Left ventricle myocardium inferior (tissue), 1 donor: ENCODE results near the gene CYS1. TPM values are rescaled to one million over a fixed set of nuclear protein-coding genes. Genes with fewer than 3 reads are reported as not detected.
A peak's percentile ranks its signal among the peaks of the same experiment; 100 is the strongest.

ENCODE experiments used
- DNase-seq: peaks from one replicate; pipeline ENCODE4 v3.0.0-alpha.2; 2020
- H3K27ac ChIP-seq: fragments of 200-600 bp; replicated peaks from 2 replicates; pipeline ENCODE4 v1.8.0; 2021
- H3K27me3 ChIP-seq: fragments of 200-600 bp; 2 replicates; pipeline ENCODE4 v1.8.0; 2021; ENCODE audit warnings: low read depth
- H3K36me3 ChIP-seq: fragments of 200-600 bp; 2 replicates; pipeline ENCODE4 v1.8.0; 2021
- H3K4me1 ChIP-seq: fragments of 200-600 bp; 2 replicates; pipeline ENCODE4 v1.8.0; 2021
- H3K4me3 ChIP-seq: fragments of 200-600 bp; 2 replicates; pipeline ENCODE4 v1.8.0; 2021; ENCODE audit warnings: mild to moderate bottlenecking, moderate library complexity
- H3K9me3 ChIP-seq: fragments of 200-600 bp; replicated peaks from 2 replicates; pipeline ENCODE4 v1.8.0; 2021
- intact Hi-C: fragments of 100-400 bp; cut with micrococcal nuclease; formaldehyde crosslinking; loops from one replicate; pipeline ENCODE4 v1.11.0; 2022
- total RNA-seq: library from RNA; stranded (reverse); fragmentation: NEBNext Ultra II Directional; extraction: Animal tissue kit (Norgen Biotek cat#: 25700); gene quantifications from one replicate; pipeline ENCODE4 v1.2.1, GENCODE V29; 2021
- TF ChIP-seq, protein P1 (sequence below): fragments of 200-600 bp; IDR thresholded peaks from 2 replicates; pipeline ENCODE4 v1.8.0; 2021; ENCODE audit warnings: antibody characterized with exemption, mild to moderate bottlenecking, borderline replicate concordance
- donor health status: DM: no; HTN: yes; CAD: no; lungs with severe emphysema.

Gene CYS1
- total RNA-seq, 1 donor from 2014 or later, result 3.3 TPM

DNA sequence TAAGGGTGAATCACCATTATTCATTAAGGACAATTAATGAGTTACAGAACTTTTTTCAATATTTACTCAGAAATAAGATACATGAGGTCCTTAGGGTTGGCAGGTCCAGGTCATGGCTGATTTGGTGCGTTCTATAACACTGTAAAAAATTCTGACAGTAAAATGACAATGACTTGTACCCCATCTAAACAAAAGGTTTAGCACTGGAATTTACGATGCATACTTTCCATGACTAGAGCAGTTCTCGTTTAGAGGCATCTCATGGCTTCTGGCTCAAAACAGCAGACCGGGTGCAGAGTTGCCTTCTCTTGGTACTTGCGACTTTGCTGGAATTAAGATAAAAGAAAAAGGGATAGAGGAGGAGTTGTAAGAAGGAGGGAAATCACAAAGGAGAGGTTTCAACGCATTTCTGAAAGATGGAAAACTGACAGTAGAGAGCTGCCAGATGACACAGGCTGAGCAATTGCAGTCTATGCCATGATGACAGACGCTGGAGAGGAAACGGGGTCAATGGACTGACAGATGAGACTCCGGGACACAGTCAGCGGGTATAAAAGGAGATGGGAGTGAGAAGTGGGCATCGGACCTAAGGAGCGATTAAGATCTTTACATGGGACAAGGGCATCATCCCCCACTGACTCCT lies 4.1 kb upstream of the CYS1 start:
- H3K4me3 ChIP-seq, result no peak overlapping the region
- H3K27me3 ChIP-seq, result peaks cover 77% of the 10 kb centered on the region
- intact Hi-C loops, result no loop called here
- H3K9me3 ChIP-seq, result no peaks in the 10 kb centered on the region
- DNase-seq, result no peak
- H3K27ac ChIP-seq, result no peak overlapping the region
- H3K4me1 ChIP-seq, result peaks cover 19% of the 10 kb centered on the region
- H3K36me3 ChIP-seq, result no peaks in the 10 kb centered on the region
- TF ChIP-seq, protein P1, sequence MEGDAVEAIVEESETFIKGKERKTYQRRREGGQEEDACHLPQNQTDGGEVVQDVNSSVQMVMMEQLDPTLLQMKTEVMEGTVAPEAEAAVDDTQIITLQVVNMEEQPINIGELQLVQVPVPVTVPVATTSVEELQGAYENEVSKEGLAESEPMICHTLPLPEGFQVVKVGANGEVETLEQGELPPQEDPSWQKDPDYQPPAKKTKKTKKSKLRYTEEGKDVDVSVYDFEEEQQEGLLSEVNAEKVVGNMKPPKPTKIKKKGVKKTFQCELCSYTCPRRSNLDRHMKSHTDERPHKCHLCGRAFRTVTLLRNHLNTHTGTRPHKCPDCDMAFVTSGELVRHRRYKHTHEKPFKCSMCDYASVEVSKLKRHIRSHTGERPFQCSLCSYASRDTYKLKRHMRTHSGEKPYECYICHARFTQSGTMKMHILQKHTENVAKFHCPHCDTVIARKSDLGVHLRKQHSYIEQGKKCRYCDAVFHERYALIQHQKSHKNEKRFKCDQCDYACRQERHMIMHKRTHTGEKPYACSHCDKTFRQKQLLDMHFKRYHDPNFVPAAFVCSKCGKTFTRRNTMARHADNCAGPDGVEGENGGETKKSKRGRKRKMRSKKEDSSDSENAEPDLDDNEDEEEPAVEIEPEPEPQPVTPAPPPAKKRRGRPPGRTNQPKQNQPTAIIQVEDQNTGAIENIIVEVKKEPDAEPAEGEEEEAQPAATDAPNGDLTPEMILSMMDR, result no peak

DNA sequence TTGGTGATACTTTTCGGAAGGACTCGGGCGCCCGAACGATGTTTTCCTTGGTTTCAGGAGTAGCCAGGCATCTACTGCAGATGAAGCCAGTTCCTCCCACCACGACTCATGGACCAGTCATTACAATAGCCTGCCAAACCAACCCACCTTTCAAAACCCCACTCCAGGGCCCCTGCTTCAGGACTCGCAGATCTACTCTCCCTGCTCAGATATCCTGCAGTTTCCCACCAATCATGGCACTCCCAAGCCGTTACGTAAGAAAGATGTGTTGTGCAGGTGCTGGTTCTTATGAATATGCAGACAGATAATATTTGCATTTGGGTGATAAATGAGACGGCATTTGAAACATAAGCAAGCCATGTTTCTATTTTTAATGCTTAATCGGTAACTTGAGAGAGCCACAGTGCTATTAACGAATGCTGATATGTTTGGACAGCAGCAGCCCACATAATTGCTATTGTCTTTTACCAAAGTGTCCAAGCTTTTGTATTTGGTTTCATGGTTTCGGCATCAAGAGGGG lies 3.5 kb upstream of the CYS1 start:
- TF ChIP-seq, protein P1, result no peak
- H3K36me3 ChIP-seq, result no peaks in the 10 kb centered on the region
- no peaks in the 10 kb centered on the region for H3K9me3 ChIP-seq
- no peak overlapping the region for H3K27ac ChIP-seq
- DNase-seq, result no peak
- H3K4me1 ChIP-seq, result peaks cover 24% of the 10 kb centered on the region
- intact Hi-C loops, result no loop called here
- peaks cover 72% of the 10 kb centered on the region for H3K27me3 ChIP-seq
- no peak overlapping the region for H3K4me3 ChIP-seq

DNA sequence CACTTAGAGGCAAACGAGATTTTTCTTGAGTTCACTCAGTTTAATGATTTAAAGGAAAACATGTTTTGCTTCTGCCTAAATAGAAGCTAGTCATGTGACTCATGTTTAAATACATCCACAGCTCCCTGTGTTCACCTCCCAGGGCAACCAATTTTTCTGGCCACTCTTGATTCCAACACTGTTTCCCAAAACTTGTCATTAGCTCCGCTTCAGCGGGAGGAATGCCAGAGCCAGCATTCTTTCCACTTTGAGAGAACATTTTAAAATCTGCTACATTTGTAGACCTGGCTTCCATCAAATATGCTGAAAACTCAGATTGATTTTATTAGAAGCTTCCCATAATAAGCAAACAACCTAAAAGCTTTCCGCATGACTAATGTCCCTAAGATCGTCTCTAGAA lies 2.8 kb upstream of the CYS1 start:
- Histone ChIP-seq H3K36me3 (no peaks in the 10 kb centered on the region), H3K4me1 (peaks cover 30% of the 10 kb centered on the region), H3K4me3 (no peak overlapping the region), H3K9me3 (no peaks in the 10 kb centered on the region), H3K27me3 (peaks cover 75% of the 10 kb centered on the region), H3K27ac (no peak overlapping the region)
- DNase-seq, result no peak
- TF ChIP-seq, protein P1, result no peak
- intact Hi-C loops, result no loop called here

DNA sequence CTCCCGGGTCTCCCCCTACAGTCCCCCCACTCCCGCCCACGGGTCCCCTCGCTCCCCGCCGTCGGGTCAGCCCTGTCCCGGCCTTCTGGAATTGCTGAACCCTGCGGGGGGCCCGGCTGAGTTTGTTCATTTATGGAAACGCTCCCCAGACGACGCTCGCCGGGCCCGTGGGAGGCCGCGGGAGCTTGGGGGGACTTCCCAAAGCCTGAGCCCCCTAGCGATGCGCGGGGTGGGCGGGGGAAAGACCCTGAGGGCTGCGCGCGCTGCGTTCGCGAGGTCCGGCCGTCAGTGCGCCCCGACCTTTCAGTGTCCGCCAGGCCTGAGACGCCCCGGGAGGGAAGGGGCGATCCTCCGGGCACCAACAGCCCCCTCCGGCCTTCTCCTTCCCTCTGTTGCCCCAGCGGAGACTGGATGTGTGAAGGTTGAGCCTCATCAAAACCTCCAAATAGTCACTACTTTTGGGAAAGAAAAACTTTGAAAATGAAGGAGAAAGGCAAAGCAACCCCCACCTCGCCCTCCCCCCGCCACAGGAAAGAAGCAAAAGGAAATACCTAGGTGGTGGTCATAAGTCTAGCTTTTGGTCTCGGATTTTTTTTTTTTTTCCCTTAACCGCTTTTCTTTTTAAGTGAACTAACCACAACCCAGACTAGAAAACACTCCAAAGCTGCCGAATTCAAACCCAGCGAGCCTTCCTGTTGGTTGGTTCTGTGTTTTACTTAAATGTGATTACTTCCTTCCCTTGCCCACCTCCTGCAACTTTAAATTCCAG lies 509 bp upstream of the CYS1 start:
- Histone ChIP-seq H3K36me3 (no peaks in the 10 kb centered on the region), H3K27me3 (peaks cover 67% of the 10 kb centered on the region), H3K9me3 (no peaks in the 10 kb centered on the region), H3K4me1 (peaks cover 32% of the 10 kb centered on the region), H3K4me3 (peak overlapping the region; percentile 74), H3K27ac (peak overlapping the region; percentile 86)
- DNase-seq, result no peak
- intact Hi-C loops, result no loop called here
- TF ChIP-seq, protein P1, result no peak

DNA sequence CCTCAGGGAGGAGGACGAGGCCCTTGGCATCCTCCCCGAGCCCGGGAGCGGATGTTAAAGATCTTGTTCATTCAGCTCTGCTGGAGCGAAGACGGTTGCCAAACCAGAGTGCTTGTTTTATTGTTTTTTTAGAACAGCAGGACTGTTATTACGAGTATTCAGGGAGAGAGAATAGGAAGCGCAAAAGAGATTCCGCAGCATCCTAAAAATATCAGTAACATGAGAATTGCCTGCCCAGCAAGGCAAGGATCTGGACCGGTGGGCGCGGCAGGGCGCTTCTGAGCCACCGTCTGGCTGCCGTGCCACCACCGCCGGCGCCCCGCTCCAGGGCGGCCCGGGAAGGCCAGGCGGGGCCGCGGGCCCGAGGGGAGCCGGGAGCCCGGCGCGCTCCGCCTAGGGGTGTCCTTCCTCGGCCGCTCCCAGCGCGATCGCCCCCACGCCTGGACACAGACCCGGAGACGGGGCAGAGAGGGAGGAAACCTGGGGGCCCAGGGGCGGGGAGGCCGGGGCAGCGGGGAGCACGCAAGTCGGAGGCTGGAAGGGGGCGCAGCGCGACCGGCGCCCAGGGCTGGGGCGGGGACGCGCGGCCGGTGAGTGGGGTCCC lies 843 bp downstream of the CYS1 start:
- intact Hi-C loops, result no loop called here
- H3K9me3 ChIP-seq, result no peaks in the 10 kb centered on the region
- peak overlapping the region; percentile 74 for H3K4me3 ChIP-seq
- peak overlapping the region; percentile 86 for H3K27ac ChIP-seq
- peaks cover 37% of the 10 kb centered on the region for H3K4me1 ChIP-seq
- H3K36me3 ChIP-seq, result no peaks in the 10 kb centered on the region
- TF ChIP-seq, protein P1, result no peak
- DNase-seq, result peak; percentile 54
- peaks cover 56% of the 10 kb centered on the region for H3K27me3 ChIP-seq
